AG04450 (cell line): ENCODE data around the gene RASA3. TPM values are rescaled to one million over a fixed set of nuclear protein-coding genes. Genes with fewer than 3 reads are reported as not detected.

Experiments used
- CTCF ChIA-PET: fragments of 300-600, 350-600 bp; formaldehyde crosslinking; extraction: SDS; loops from one replicate; lab custom pipeline; 2022; ENCODE audit warnings: antibody characterized with exemption, inconsistent platforms; lab: Charles Lee
- POLR2A ChIA-PET: fragments of 350-600 bp; formaldehyde crosslinking; extraction: SDS; loops from one replicate; lab custom pipeline; 2021; ENCODE audit warnings: antibody characterized with exemption, inconsistent platforms; lab: Yijun Ruan, JAX
- DNase-seq: peaks from one replicate; pipeline ENCODE4 v3.0.0-alpha.2; 2011; ENCODE audit warnings: low read depth, low spot score
- H3K27ac ChIP-seq: one replicate; pipeline ENCODE4 v1.5.1; 2012; ENCODE audit warnings: low read depth, low read length, control low read depth
- H3K27me3 ChIP-seq: one replicate; pipeline ENCODE4 v1.6.0; 2012; ENCODE audit warnings: low read length; ENCODE audit not compliant: control insufficient read depth, insufficient read depth
- H3K4me3 ChIP-seq: 2 replicates; pipeline ENCODE4 v1.5.1; 2011; ENCODE audit warnings: mild to moderate bottlenecking, low read depth, low read length, control low read depth
- H3K9me3 ChIP-seq: 2 replicates; pipeline ENCODE4 v1.5.1; 2012; ENCODE audit warnings: low read length; ENCODE audit not compliant: control insufficient read depth, insufficient read depth
- polyA plus RNA-seq: library from polyadenylated mRNA; depleted of rRNA; stranded (reverse); fragments of >200 nt; gene quantifications from 2 replicates; pipeline ENCODE4 v1.2.3, GENCODE V29; 2011
- TF ChIP-seq, protein P1 (sequence below): IDR thresholded peaks from 2 replicates; pipeline ENCODE4 v1.5.1; 2011; ENCODE audit warnings: low read depth, low read length, control low read depth, inconsistent platforms

Gene RASA3
- polyA plus RNA-seq, 1 experiment = 25.2 TPM

DNA sequence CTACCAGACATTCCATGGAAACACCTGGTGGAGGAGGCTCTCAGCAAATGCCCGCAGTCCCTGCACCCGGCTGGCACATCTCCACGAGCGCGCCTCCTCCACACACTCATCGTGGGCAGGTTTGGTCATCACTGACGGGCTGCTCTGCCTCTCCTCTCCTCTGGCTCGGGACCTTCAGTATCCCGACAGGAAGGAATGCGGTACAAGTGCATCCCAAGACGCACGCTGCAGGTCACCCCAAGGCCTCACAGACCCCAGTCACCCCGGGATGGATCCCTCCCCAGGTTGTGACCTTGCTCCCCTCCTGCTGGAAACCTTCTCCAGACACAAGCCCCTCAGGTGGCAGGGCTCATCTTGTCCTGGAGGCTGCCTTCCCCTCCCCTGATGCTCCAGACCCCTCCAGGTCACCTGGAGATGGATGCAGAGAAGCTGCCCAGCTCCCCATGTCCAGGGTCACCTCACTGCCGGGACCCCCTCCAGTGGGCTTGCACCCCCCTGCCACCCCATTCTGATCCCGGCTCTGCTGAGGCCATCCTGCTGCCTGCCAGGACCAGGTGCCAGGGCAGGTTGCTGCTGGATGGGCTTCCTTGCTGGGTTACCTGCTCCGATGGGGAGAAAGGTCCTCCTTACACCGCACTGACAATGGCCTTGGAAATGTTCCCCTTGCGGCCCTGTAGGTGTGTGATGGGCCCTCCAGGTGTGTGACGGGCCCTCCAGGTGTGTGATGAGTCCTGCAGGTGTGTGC, 188.4 kb downstream of the RASA3 start:
- no peak overlapping the region for H3K4me3 ChIP-seq
- H3K27ac ChIP-seq = no peak overlapping the region
- H3K27me3 ChIP-seq = no peaks in the 10 kb centered on the region
- no peak for DNase-seq
- ChIA-PET POLR2A (no interaction called here), CTCF (no interaction called here)
- peaks cover 5% of the 10 kb centered on the region; the same call in 1 of the 2 replicates for H3K9me3 ChIP-seq
- TF ChIP-seq, protein P1, sequence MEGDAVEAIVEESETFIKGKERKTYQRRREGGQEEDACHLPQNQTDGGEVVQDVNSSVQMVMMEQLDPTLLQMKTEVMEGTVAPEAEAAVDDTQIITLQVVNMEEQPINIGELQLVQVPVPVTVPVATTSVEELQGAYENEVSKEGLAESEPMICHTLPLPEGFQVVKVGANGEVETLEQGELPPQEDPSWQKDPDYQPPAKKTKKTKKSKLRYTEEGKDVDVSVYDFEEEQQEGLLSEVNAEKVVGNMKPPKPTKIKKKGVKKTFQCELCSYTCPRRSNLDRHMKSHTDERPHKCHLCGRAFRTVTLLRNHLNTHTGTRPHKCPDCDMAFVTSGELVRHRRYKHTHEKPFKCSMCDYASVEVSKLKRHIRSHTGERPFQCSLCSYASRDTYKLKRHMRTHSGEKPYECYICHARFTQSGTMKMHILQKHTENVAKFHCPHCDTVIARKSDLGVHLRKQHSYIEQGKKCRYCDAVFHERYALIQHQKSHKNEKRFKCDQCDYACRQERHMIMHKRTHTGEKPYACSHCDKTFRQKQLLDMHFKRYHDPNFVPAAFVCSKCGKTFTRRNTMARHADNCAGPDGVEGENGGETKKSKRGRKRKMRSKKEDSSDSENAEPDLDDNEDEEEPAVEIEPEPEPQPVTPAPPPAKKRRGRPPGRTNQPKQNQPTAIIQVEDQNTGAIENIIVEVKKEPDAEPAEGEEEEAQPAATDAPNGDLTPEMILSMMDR = no peak

- DNase-seq = no peak
- TF ChIP-seq, protein P1 = no peak
- Histone ChIP-seq H3K27ac (no peak overlapping the region), H3K27me3 (no peaks in the 10 kb centered on the region), H3K4me3 (no peak overlapping the region), H3K9me3 (peaks cover 5% of the 10 kb centered on the region; the same call in 1 of the 2 replicates)
- ChIA-PET CTCF (no interaction called here), POLR2A (no interaction called here)
Measured at GRCh38 chr13:113942591-113943103, 189.8 kb downstream of the RASA3 start.

- DNase-seq = no peak
- peaks cover 5% of the 10 kb centered on the region; the same call in 1 of the 2 replicates for H3K9me3 ChIP-seq
- ChIA-PET POLR2A (no interaction called here), CTCF (no interaction called here)
- no peaks in the 10 kb centered on the region for H3K27me3 ChIP-seq
- TF ChIP-seq, protein P1 = no peak
- no peak overlapping the region for H3K27ac ChIP-seq
- no peak overlapping the region for H3K4me3 ChIP-seq
Measured at GRCh38 chr13:113941571-113942191, 190.7 kb downstream of the RASA3 start.

DNA sequence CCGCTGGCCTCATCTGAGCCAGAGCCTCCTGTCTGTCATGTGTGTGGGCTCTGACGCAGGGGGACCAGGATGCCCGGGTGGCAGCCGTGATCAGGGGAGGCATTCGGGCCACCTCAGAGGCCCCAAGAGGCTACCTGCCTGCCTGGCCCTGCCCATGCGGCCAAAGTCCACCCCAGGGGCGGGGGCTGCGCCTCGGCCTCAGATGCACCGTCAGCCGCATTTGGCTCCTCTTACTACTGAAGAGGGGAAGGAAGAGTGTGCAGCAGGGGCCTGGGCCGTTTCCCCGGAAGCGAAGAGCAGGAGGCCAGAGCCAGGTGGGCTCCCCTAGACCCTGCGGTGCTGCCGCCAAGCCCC, 192.5 kb downstream of the RASA3 start:
- Histone ChIP-seq H3K9me3 (peaks cover 5% of the 10 kb centered on the region; the same call in 1 of the 2 replicates), H3K4me3 (no peak overlapping the region), H3K27me3 (no peaks in the 10 kb centered on the region), H3K27ac (no peak overlapping the region)
- POLR2A ChIA-PET = no interaction called here
- DNase-seq = no peak
- CTCF ChIA-PET = no interaction called here
- TF ChIP-seq, protein P1 = no peak
